CD4-positive, alpha-beta T cell treated with Interleukin-6 for 4 hours (primary cell): ENCODE results near the gene CCDC17.
"Not testable (repeated sequence)": the region's sequence is repeated elsewhere in the genome, so short reads cannot be mapped to it uniquely, and the experiment has no call there.

Experiments
- DNase-seq: peaks from one replicate; pipeline ENCODE4 v3.0.0-alpha.2; 2020; ENCODE audit warnings: mixed read lengths

CCDC17 gene

DNA sequence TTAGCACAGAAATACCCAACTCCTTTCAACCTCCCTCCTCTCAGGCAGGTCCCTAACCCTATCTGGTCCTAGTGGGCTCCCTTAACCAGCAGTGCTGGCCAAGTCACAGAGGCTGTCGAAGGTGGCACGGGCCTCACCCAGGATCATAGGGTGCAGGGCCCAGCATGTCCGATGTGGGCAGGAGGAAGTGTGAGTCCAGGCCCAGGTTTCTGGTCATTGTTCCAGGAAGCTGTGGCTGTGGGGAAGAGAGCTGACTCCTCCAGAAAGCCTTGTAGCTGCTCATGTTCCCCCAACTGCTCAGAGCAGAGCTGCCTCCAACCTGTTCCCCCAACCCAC is 2.4 kb downstream of the CCDC17 start:
- DNase-seq = no peak

DNA sequence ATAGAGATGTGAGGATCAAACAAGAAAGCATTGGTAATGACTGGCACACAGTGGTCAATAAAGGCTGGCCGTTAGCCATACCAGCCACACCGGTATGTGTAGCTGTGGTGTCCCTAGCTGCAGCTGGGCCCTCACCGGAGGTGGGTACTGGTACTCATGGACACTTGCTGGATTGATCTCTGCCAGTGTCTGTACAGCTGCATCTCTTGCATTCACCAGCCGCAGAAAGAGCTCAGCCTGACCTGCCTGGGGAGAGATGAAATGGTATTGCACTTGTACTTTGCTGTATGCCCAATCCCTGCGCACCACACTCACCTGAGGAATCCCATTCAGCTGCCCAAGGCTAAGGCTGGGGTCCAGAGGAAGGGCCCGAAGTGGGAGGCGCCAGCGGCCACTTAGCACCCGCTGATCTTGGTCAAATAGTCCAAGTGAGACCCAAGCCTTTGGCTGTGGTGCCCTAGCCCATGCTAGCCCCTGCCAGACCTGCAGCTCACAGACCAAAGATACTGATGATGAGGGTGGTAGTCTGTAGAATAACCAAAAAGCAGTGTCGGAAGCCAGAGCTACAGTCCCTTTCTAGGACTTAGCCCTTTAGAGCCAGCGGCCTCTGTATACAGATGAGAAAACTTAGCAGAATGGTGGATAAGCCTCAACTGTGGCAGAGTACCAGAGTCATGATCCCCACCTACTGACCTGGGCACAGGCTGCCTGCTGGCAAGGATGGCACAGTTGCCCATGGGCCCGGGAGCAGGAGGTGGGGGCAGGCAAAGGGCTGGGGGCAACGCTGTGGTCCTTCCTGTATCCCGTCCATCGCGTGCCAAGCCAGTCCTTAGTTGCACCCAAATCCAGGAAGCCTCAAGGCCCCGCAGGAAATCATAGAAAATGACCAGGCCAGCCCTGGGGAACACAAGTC is 3.0 kb downstream of the CCDC17 start:
- DNase-seq = no peak

DNA sequence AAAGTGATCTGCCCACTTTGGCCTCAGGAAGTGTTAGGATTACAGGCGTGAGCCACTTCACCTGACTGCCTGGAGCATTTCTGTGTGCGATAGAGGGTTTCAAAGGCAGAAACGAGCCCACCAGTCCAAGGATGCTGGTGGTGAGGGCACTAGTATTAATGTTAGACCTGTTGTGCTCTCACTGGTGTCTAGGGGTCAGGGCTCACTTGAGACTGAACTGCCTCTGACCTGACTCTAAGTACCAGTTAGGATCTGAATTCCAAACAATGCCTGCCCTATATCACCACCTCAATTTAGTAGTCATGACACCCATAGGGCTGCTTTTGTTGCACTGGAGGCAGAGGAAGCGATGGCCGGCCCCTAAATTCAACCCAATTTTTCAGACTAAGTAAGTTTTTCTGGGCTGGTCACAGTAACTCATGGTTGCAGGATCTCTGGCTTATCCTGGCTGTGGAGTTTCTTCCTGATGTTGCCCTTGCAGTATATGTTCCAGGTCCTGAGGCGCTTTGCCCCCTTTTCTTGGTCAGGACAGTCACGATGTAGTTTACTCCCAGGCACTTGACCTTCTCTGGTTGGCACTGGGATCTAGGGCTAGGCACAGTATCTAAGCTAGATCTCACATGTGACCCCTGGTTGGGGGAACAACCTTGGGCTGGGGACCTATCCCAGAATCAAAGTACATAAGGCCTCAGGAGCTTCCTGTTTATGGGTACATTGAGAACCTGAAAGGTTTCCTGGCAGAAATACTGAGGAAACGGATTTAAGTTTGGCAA is 4.5 kb downstream of the CCDC17 start:
- DNase-seq = no peak

DNA sequence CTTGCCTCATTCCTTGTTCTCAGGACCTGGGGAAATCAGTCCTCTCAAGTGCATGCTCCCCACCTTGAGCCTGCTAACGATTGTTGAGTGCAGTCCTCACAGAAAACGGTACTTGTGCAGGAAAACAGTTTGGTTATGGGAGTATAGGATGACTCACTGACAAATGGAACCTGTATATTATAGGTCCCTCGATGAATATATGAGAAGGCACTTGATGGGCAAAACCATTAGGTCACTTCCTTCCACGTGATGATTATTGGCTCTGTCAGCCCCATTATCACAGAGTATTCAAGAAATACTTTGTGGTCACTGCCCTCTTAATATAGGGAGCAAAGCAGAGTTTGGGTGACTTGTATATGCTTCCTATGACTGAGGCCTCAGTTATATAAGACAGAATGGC is 6.2 kb downstream of the CCDC17 start:
- DNase-seq = no peak

DNA sequence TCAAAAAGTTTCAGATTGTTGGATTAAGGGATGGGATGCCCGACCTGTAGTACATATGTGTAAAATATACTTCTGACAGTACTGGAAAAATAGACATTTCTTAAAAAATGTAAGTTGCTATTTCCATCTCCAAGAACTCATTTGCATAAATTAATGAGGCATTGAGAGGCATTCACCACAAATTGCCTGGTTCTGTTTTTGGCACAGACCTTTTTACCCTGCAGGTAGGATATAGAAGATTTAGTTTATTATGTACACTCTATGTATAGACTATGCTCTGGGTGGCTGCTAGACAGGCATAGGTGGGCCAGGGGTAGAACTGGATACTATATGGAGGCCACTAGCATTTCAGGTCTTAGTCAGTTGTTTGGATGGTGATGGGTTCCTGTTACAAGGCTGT is 8.0 kb downstream of the CCDC17 start:
- DNase-seq = no peak

DNA sequence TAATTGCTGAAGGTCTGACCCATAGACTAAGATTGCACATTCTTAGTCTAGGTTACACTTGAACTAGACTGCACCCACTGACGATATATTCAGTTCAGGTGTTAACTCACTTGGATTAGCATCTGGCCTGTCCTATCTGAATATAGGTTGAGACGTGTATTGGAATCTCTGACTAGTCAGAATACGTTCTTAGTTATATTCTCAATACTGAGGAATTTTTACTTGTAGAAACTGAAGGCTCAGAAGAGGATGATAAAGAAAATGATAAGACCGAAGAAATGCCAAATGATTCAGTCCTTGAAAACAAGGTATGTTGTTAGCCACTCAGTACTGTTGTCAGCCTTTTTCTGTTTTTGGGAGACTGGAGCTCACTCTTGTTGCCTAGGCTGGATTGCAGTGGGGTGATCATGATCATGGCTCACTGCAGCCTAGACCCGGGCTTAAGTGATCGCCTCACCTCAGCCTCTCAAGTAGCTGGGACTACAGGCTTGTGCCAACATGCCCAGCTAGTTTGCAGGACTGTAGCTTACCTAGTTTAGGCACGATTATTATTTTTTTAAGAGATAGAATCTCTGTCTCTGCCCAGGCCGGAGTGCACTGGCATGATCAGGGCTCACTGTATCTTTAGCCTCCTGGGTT is 10.8 kb downstream of the CCDC17 start:
- DNase-seq = no peak

DNA sequence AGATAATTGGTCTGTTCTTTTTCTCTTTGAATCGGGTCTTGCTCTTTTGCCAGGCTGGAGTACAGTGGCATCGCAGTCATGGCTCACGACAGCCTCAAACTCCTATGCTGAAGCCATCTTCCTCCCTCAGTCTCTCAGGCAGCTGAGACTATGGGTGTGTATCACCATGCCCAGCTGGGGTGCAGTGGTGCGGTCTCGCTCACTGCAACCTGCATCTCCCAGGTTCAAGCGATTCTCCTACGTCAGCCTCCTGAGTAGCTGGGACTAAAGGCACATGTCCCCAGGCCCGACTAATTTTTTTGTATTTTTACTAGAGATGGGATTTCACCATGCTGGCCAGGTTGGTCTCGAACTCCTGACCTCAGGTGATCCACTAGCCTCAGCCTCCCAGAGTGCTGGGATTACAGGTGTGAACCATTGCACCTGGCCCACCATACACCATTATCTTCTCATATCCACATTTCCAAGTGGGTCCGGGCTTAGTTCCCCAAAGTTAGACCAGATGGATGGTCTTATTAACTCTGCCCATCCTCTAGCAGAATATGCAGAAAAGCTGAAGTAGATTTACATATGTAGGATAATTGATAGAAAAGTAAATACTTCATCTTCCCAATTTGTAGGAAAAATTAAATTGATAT is 13.1 kb downstream of the CCDC17 start:
- DNase-seq = no peak

DNA sequence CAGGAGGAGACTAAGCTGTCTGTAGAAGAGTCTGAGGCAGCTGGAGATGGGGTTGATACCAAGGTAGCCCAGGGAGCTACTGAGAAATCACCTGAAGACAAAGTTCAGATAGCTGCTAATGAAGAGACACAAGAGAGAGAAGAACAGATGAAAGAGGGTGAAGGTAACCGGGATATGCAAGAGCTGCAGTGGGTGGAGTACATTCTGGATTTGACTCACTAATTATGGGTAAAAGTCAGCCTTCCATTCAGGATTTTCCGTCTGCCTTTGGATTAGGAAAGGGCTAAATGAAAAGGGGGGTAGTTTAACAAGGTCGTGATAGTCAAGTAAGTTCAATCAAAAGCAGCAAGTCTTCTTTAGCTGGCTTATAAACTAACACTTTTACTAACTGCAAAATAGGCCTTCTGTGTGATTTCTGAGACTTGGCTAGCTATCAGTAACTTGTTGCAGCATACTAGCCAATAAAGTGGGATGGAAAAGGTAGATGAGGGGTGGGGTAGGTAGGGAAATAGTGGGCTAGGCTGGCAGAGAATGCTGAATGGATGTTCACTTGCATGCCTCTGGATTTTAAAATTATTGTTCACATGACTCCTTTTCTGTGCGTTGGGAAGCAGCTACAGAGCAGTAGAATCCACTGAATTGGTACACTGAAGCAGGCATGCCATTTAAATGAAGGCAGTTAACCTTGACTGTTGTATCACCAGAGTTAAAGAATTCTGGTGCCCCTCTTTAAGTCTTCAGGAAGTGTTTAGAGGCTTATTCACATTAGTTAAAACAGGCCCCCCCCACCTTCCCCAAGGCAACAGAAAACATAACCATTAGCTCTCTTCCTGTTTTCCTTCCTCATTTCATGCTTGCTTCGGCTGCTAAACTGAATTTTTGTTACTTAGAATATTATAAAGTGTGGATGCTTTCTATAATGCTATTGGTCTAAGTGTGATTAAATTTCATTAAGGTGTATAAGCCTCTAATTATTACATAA is 15.4 kb downstream of the CCDC17 start:
- no peak for DNase-seq

DNA sequence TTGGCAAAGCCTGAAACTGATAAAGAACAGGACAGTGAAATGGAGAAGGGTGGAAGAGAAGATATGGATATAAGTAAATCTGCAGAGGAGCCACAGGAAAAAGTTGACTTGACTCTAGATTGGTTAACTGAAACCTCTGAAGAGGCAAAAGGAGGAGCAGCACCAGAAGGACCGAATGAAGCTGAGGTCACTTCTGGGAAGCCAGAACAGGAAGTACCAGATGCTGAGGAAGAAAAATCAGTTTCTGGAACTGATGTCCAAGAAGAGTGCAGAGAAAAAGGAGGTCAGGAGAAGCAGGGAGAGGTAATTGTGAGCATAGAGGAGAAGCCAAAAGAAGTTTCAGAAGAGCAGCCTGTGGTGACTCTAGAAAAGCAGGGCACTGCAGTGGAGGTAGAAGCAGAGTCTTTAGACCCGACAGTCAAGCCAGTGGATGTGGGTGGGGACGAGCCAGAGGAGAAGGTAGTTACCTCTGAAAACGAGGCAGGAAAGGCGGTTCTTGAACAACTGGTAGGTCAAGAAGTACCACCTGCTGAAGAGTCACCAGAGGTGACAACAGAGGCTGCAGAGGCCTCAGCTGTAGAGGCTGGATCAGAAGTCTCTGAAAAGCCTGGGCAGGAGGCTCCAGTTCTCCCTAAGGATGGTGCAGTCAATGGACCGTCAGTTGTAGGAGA is 16.3 kb downstream of the CCDC17 start:
- no peak for DNase-seq

DNA sequence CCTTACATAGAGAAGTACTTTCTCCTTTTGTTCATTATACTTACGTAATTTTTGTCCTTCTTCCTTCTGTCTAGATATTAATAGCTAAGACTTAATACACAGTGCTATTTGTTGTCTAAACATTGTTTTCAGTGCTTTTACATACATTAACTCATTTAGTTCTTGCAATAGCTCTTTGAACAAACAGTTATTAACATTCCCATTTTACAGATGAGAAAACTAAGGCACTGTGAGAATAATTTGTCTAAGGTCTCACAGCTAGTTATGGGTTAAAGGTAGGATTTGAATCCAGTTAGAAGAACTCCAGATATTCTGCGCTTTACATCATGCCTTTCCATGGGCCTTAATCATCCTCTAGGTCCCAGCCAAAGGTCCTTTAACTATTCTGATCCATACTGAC is 19.6 kb downstream of the CCDC17 start:
- no peak for DNase-seq

DNA sequence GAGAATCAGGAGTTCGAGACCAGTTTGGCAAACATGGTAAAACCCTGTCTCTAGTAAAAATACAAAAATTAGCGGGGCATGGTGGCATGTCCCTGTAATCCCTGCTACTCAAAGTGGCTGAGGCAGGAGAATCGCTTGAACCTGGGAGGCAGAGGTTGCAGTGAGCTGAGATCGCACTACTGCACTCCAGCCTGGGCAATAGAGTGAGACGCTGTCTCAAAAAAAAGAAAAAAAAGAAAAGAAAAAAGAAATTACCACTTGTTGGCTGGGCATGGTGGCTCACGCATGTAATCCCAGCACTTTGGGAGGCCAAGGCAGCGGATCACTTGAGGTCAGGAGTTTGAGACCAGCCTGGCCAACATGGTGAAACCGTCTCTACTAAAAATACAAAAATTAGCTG is 27.1 kb downstream of the CCDC17 start:
- DNase-seq = not testable (repeated sequence)

DNA sequence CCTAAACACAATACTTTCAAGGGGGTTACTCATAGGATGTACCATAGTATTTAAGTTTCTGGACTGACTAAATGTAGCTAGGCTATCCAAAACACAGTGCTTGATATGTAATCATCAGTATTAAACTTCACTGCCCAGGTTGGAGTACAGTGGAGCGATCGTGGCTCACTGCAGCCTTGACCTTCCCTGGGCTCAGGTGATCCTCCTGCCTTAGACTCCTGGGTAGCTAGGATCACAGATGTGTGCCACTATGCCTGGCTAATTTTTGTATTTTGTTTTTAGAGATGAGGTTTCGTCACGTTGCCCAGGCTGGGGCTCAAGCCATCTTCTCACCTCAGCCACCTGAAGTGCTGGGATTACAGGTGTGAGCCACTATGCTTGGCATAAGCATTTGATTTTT is 29.4 kb downstream of the CCDC17 start:
- DNase-seq = no peak

DNA sequence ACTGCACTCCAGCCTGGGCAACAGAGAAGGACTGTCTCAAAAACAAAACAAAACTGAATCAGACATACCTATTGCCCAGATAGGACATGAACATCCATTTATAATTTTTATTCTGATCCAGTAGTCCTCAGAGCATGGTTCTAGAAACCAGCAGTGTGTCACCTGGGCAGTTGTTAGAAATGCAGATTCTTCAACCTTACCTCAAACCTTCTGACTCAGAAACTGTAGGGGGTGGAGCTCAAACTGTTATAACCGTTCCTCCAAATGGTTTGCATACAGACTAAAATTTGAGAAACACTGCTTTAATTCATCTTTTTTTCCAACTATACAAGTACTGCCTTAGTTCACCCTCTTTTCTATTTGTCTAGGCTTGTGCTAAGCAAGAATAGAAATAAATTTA is 34.0 kb downstream of the CCDC17 start:
- DNase-seq = no peak

DNA sequence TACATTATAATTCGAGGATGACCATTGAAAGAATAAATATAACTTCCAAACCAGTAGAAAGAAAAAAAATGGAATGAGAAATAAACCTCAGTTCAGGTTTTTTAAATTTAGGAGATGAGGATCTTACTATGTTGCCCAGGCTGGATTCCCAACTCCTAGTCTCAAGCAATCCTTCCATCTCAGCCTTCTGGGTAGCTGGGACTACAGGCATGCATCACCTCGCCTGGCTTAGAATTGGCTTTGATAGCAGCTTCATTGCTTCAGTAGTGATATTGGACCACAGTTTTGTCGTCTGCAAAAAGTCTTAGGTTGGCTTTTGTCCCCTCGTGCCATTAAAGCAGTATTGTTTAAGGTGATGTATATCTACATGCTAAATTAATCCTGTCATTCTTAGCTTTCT is 37.1 kb downstream of the CCDC17 start:
- no peak for DNase-seq

DNA sequence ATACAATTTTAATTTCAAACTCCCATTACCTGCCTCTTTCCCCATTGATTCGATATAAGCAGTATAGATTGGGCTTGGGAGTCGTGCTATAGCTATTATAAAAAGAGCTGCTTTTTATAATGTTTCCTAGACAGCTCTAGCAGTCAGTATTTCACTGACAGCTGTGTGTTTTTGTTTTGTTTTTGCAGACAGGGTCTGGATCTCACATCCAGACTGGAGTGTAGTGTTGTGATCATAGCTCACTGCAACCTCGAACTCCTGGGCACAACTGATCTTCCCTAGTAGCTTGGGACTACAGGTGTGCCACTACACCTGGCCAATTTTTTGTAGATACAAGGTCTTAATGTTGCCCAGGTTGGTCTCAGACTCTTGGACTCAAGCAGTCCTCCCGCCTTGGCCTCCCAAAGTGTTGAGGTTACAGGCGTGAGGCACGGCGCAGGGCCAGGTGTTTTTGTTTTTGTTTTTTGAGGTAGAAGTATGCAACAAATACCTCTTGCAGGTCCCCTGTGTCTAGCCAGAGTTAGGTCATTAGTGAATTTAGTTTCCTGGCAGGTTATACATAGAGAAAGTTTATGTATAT is 38.3 kb downstream of the CCDC17 start:
- no peak for DNase-seq

DNA sequence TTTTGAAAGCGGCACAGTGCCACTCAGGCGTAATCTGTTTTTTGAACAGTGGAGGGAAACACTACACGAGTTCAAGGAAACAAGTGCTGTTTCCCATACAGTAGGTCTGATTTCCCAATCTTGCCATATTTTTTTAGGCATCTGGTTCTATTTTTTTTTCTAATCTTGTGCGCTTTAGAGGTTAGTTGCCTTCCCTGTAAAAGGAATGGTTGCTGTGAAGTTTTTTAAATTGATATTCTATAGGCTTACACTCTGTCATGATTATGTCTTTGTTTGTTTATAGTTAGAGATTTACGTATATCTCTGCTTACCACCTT is 38.8 kb downstream of the CCDC17 start:
- no peak for DNase-seq

DNA sequence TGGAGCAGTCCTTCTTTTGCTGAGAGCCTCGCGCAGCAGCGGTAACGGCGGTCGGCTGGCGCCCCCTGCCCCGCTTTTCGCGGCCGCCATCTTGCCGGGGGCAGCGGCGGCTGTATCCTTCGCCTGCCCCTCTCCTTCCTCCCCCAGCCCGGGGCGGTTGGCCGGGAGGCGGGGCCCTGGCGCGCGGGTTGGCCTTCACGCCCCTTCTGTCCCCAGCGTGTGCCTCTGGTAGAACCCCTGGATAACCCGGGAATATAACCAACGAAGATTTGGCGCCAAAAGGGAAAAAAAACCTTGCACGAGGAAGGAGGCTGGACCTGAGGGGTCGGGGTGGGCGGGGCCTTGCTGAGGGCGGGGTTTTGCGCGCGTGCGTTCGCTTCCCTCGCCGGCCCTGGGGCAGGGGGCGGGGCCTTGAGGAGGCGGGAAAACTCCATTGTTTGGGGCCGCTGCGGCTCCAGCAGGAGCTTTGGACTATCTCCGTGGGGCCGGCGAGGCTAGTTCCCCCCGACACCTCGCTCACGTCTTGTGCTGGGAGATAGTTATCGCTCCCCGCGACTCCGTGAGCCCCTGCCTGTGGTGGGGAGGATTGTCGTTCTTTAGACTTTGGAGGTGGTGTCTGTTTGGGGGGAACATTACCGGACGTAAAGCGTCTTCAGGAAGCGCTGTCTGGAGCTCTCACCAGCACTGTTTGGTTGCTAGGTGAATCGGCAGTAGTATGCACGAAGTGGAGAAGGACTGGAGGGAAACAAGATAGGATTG is 39.3 kb downstream of the CCDC17 start:
- DNase-seq = peak; percentile 96

DNA sequence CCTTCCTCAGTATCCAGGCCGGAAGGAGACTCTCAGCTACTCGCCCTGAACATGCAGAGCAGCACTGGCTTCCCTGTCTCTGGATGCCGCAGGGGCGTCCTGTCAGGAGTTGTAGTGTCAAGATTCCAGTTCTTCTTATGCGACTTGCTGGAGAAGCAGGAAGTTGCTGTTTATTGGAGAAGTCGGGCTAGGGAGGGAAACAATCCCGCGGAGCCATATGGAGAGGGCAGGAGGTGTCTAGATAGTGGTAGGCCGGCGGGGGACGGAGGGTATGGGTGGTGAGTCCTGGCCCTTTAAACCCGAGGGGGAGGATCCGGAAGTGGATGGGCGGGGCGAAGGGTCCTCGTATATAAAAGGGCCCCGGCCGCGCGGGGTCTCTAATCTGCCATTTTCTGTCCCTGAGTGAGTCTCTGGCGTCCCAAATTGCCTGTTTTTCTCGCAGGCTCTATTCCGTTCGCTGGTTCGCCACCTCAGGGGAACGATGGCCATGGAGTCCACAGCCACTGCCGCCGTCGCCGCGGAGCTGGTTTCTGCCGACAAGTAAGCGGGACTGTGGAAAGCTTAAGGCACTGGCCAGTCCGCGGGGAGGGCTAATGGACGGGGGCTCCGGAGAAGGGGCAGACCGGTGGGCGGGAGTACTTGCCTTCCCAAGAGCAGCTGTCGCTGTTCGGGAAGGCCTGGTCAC is 40.0 kb downstream of the CCDC17 start, which contains the start of gene NASP:
Gene NASP, plus strand, starts transcription at position 376 of the 685 bp plus-strand sequence. Its CDS starts 106 bp downstream, at position 482.
- DNase-seq = peak; percentile 90

DNA sequence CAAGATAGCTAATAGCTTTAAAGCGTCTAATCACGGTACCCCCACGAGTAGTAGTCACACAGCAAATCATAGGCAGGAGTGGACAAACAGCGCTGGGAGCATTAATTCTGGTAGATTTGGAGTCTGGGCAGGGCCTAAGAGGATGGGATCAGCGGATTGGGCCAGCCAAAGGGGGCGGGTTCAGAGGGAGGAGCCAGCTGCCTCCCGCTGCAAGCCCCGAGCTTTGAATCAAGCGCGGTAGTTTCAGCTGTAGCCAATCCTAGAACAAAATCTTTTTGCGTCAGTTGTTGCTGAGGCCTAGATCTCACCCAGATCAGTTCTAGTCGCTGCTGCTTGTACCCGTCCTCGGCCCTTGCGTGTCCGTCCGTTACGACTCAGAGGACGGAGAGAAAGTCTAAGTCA is 40.6 kb downstream of the CCDC17 start:
- DNase-seq = peak; percentile 97
